Fibroblast of villous mesenchyme (primary cell): ENCODE results near the gene TGM2. TPM values are rescaled to one million over a fixed set of nuclear protein-coding genes. Genes with fewer than 3 reads are reported as not detected.

Experiments
- DNase-seq: peaks from one replicate; pipeline ENCODE4 v3.0.0-alpha.2; 2010; ENCODE audit warnings: low read depth
- H3K4me3 ChIP-seq: 2 replicates; pipeline ENCODE4 v1.5.1; 2011; ENCODE audit warnings: low read depth, mild to moderate bottlenecking, low read length
- small RNA-seq: library from RNA; depleted of rRNA; stranded (forward); fragments of <200 nt; gene quantifications from one replicate; pipeline ENCODE3, GENCODE V24; 2012
- total RNA-seq: library from RNA; depleted of rRNA; stranded (reverse); fragments of >200 nt; gene quantifications from 2 replicates; pipeline ENCODE4 v1.2.3, GENCODE V29; 2012
- TF ChIP-seq, protein P1 (sequence below): IDR thresholded peaks from 2 replicates; pipeline ENCODE4 v1.5.1; 2012; ENCODE audit warnings: low read depth, mild to moderate bottlenecking, low read length; ENCODE audit not compliant: insufficient read depth

TGM2 gene
- total RNA-seq, 1 donor = 2,020 TPM

- DNase-seq = no peak
- H3K4me3 ChIP-seq = no peak overlapping the region
- TF ChIP-seq, protein P1, sequence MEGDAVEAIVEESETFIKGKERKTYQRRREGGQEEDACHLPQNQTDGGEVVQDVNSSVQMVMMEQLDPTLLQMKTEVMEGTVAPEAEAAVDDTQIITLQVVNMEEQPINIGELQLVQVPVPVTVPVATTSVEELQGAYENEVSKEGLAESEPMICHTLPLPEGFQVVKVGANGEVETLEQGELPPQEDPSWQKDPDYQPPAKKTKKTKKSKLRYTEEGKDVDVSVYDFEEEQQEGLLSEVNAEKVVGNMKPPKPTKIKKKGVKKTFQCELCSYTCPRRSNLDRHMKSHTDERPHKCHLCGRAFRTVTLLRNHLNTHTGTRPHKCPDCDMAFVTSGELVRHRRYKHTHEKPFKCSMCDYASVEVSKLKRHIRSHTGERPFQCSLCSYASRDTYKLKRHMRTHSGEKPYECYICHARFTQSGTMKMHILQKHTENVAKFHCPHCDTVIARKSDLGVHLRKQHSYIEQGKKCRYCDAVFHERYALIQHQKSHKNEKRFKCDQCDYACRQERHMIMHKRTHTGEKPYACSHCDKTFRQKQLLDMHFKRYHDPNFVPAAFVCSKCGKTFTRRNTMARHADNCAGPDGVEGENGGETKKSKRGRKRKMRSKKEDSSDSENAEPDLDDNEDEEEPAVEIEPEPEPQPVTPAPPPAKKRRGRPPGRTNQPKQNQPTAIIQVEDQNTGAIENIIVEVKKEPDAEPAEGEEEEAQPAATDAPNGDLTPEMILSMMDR = no peak
Measured at GRCh38 chr20:38082894-38083293, 82.2 kb downstream of the TGM2 start.

- peak; percentile 54 for DNase-seq
- H3K4me3 ChIP-seq = no peak overlapping the region
- TF ChIP-seq, protein P1 = no peak
Measured at GRCh38 chr20:38081575-38081974, 83.5 kb downstream of the TGM2 start.

- TF ChIP-seq, protein P1 = no peak
- no peak for DNase-seq
Measured at GRCh38 chr20:38079353-38079752, 85.7 kb downstream of the TGM2 start.

GRCh38 chr20:38078084-38078483 is 87.0 kb downstream of the TGM2 start:
- no peak for DNase-seq
- no peak overlapping the region for H3K4me3 ChIP-seq
- TF ChIP-seq, protein P1 = no peak

More at GRCh38 chr20:38079353-38079752, 85.7 kb downstream of the TGM2 start:
- no peak overlapping the region for H3K4me3 ChIP-seq

Small RNA genes lying within 50 kb of the gene (small RNA-seq; reads per million reads assigned to genes)
- not detected for gene RN7SL237P

Other genes starting within 250 kb of the TGM2 start
- gene TTI1, start 131.8 kb downstream of the TGM2 start, total RNA-seq = 15.8 and 24.2 TPM in 2 replicates
- 30.0 and 36.3 TPM in 2 replicates for gene RPRD1B, start 131.5 kb downstream of the TGM2 start, total RNA-seq
- 0.64 and 1.3 TPM in 2 replicates for gene KIAA1755, start 95.5 kb upstream of the TGM2 start, total RNA-seq
- gene BPI, start 138.9 kb upstream of the TGM2 start, total RNA-seq = not detected in 2 replicates
- not detected in 2 replicates for gene LBP, start 181.2 kb upstream of the TGM2 start, total RNA-seq